ENCODE data around the gene MAP1B. TPM values are rescaled to one million over a fixed set of nuclear protein-coding genes. Genes with fewer than 3 reads are reported as not detected.

Gene MAP1B
- total RNA-seq, 1 experiment from 2014 or later, result 8.9 TPM

DNA sequence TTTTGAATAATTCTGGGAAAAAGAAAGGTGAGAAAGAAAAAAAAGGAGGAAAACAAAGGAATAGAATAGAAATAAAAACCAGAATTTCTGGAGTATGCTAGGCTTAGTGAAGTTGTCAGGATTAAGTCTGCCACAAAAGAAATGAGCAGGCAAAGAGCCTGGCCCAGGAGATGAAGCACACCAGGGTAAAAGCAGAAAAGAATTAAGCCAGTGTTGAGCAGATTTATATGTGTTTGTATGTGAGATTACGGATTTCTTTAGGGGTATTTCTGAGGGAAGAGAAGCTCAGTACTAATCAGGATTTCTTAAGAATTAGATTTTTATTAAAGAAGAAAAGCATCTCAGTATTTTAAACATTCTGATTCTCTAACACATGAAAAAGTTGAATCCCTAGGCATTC is 138.3 kb downstream of the MAP1B start:
- intact Hi-C loops (cut with micrococcal nuclease), result loop anchor here (5.0 kb wide), 2 partner anchors 108 to 463 kb away; no protein-coding TSS in a partner anchor
- Histone ChIP-seq H3K9ac (ENCODE audit: low read length) (no peak overlapping the region), H3K36me3 (ENCODE audit: control insufficient read depth in 1 of 2, insufficient read depth in 2 of 2, low read length in 2 of 2) (no peaks in the 10 kb centered on the region), H3K9me3 (ENCODE audit: control insufficient read depth in 1 of 2, insufficient read depth in 1 of 2, low read depth in 1 of 2, low read length in 2 of 2) (no peaks in the 10 kb centered on the region), H3K4me2 (ENCODE audit: low read length) (no peak overlapping the region), H3K4me3 (replicated peaks in 1 of 2; ENCODE audit: low read depth in 1 of 2, low read length in 2 of 2) (no peak overlapping the region), H3K27ac (ENCODE audit: low read depth, low read length) (no peak overlapping the region), H3K9me2 (ENCODE audit: insufficient read depth) (no peaks in the 10 kb centered on the region), H3K4me1 (ENCODE audit: control insufficient read depth in 1 of 2, insufficient read depth in 2 of 2, low read length in 2 of 2) (peaks cover 30 to 47% of the 10 kb centered on the region in 2 experiments), H3K79me2 (ENCODE audit: insufficient read depth, low read length) (peaks cover 69% of the 10 kb centered on the region), H2AFZ (ENCODE audit: low read depth, low read length, poor library complexity, severe bottlenecking) (no peak overlapping the region), H3K27me3 (ENCODE audit: insufficient read depth, low read length) (no peaks in the 10 kb centered on the region), H4K20me1 (ENCODE audit: insufficient read depth) (peaks cover 11% of the 10 kb centered on the region; the same call in 1 of the 2 replicates)
- POLR2A ChIA-PET, result no interaction called here
- no peak for TF ChIP-seq RAD21 (IDR thresholded peaks at IDR 0.05; ENCODE audit: low read depth)
- no peak for TF ChIP-seq EGR1 (IDR thresholded peaks at IDR 0.05; ENCODE audit: low read depth)
- TF ChIP-seq YY1 (IDR thresholded peaks at IDR 0.05; ENCODE audit: extremely low read depth, insufficient replicate concordance, low read depth, low read length), result no peak
- no peak for TF ChIP-seq POLR2A (IDR thresholded peaks at IDR 0.05; ENCODE audit: borderline replicate concordance, extremely low read depth, insufficient read depth, insufficient read length)
- no peak for TF ChIP-seq CBX3 (IDR thresholded peaks at IDR 0.05; ENCODE audit: low read depth)
- TF ChIP-seq, protein P1, sequence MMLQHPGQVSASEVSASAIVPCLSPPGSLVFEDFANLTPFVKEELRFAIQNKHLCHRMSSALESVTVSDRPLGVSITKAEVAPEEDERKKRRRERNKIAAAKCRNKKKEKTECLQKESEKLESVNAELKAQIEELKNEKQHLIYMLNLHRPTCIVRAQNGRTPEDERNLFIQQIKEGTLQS (IDR thresholded peaks at IDR 0.05), result no peak
- no peak for TF ChIP-seq FOSL1 (IDR thresholded peaks at IDR 0.05; ENCODE audit: low read depth)
- no peak for TF ChIP-seq TCF7L2 (IDR thresholded peaks at IDR 0.05; ENCODE audit: borderline replicate concordance, extremely low read depth, insufficient read depth, insufficient read length)
- TF ChIP-seq ELF1 (IDR thresholded peaks at IDR 0.05; ENCODE audit: borderline replicate concordance, low read depth), result no peak
- TF ChIP-seq CEBPB (IDR thresholded peaks at IDR 0.05; ENCODE audit: low read depth), result no peak
- TF ChIP-seq, protein P2, sequence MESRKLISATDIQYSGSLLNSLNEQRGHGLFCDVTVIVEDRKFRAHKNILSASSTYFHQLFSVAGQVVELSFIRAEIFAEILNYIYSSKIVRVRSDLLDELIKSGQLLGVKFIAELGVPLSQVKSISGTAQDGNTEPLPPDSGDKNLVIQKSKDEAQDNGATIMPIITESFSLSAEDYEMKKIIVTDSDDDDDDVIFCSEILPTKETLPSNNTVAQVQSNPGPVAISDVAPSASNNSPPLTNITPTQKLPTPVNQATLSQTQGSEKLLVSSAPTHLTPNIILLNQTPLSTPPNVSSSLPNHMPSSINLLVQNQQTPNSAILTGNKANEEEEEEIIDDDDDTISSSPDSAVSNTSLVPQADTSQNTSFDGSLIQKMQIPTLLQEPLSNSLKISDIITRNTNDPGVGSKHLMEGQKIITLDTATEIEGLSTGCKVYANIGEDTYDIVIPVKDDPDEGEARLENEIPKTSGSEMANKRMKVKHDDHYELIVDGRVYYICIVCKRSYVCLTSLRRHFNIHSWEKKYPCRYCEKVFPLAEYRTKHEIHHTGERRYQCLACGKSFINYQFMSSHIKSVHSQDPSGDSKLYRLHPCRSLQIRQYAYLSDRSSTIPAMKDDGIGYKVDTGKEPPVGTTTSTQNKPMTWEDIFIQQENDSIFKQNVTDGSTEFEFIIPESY (IDR thresholded peaks at IDR 0.05; ENCODE audit: extremely low read depth, insufficient replicate concordance, low read length), result no peak
- no peak for DNase-seq (ENCODE audit: low read depth, low spot score)
- CTCF ChIA-PET, result interaction anchor here (0.9 to 1.9 kb wide), 6 partner anchors 9 to 462 kb away, joined by 3 to 8 read pairs (median 4); no protein-coding TSS in a partner anchor
- no peak for ATAC-seq
- BruUV-seq (replicated peaks), result no TSS peak
- RAD21 ChIA-PET (ENCODE audit: low non-redundant PET in 1 of 2, low total read pairs in 2 of 2, uncharacterized antibody in 2 of 2, unreplicated experiment in 2 of 2), result interaction anchor here (0.8 to 0.9 kb wide), 2 partner anchors 10 to 462 kb away, joined by 3 read pairs; no protein-coding TSS in a partner anchor
